LNCaP clone FGC (cell line): ENCODE results near the gene FANCD2.
"Not testable (repeated sequence)": the region's sequence is repeated elsewhere in the genome, so short reads cannot be mapped to it uniquely, and the experiment has no call there.

Source experiments
- DNase-seq: peaks from one replicate; pipeline ENCODE4 v3.0.0-alpha.2; 2011; ENCODE audit warnings: low read depth
- H3K4me3 ChIP-seq: 2 replicates; pipeline ENCODE4 v1.5.1; 2011; ENCODE audit warnings: mild to moderate bottlenecking, low read depth, low read length, control low read depth
- CTCF ChIP-seq: IDR thresholded peaks from 2 replicates; pipeline ENCODE4 v1.5.1; 2012; ENCODE audit warnings: mild to moderate bottlenecking; ENCODE audit not compliant: control insufficient read depth, insufficient read depth; ENCODE audit errors: extremely low read depth

Gene FANCD2

DNA sequence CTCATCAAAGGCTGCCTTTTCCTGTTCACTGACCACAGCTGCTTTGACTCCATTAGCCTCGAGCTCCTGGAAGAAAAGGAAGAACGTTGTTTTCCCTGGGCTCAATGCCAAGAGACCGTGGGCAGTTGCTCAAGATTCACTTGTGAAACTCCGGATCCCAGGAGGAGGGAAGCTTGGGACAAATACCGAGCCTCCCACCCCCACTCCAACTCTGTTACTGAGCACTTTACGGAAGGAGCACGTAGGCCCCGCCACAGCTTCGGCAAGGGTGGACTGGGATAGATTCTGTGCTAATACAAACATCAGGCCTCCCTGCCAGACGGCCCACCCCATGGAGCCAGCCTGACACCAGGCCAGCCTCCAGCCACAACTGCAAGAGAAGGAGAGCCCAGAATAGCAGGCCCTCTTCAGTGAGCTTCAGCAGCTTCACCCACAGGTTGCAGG, 10.8 kb upstream of the FANCD2 start:
- no peak overlapping the region for H3K4me3 ChIP-seq
- no peak for TF ChIP-seq CTCF
- no peak for DNase-seq

- H3K4me3 ChIP-seq: no peak overlapping the region
- DNase-seq: no peak
- TF ChIP-seq CTCF: no peak
Measured at GRCh38 chr3:10017636-10018292, 8.5 kb upstream of the FANCD2 start.

DNA sequence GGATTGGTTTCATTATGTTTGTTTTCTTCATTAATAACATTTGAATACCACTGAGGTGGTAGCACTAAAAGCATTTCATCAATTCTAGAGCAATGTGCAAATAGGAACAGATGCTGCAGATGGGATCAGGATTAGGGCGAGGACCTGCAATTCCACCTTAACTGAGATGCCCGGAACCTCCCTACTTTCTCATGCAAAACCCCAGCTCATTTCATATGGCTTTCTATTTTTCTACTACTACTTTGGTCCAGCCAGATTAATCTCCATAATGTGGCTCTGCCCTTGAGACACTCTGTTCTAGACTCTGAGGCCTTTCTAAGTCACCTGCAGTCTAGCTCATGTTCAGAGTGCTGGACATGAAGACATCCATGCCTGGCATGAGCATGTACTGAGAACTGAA, 7.4 kb upstream of the FANCD2 start:
- not testable (repeated sequence) for H3K4me3 ChIP-seq, DNase-seq

DNA sequence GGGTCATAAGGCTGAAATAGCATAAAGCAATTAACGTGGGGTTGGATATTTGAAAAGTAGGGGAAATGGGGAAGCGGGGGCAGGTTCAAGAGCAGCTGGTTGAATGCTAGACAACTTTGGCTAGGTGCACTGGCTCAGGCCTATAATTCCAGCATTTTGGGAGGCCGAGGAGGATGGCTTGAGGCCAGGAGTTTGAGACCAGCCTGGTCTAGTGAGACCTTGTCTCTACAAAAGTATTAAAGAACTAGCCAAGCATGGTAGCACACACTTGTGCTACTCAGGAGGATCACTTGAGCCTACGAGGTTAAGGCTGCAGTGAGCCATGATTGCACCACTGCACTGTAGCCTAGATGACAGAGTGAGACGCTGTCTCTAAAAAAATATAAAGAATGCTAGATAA, 6.9 kb upstream of the FANCD2 start:
- DNase-seq: no peak
- no peak for TF ChIP-seq CTCF
- H3K4me3 ChIP-seq: no peak overlapping the region

- TF ChIP-seq CTCF: no peak
- DNase-seq: no peak
- no peak overlapping the region for H3K4me3 ChIP-seq
Measured at GRCh38 chr3:10021856-10022775, 4.1 kb upstream of the FANCD2 start.

GRCh38 chr3:10023587-10024310, 2.5 kb upstream of the FANCD2 start:
- no peak for TF ChIP-seq CTCF
- DNase-seq: no peak
- H3K4me3 ChIP-seq: no peak overlapping the region
